Ecto neural progenitor cell (in vitro differentiated cells): ENCODE data around the gene FRMD4B.

Source experiments
- DNase-seq: peaks from one replicate; pipeline ENCODE4 v3.0.0-alpha.2; 2018; ENCODE audit warnings: low spot score

FRMD4B gene

DNA sequence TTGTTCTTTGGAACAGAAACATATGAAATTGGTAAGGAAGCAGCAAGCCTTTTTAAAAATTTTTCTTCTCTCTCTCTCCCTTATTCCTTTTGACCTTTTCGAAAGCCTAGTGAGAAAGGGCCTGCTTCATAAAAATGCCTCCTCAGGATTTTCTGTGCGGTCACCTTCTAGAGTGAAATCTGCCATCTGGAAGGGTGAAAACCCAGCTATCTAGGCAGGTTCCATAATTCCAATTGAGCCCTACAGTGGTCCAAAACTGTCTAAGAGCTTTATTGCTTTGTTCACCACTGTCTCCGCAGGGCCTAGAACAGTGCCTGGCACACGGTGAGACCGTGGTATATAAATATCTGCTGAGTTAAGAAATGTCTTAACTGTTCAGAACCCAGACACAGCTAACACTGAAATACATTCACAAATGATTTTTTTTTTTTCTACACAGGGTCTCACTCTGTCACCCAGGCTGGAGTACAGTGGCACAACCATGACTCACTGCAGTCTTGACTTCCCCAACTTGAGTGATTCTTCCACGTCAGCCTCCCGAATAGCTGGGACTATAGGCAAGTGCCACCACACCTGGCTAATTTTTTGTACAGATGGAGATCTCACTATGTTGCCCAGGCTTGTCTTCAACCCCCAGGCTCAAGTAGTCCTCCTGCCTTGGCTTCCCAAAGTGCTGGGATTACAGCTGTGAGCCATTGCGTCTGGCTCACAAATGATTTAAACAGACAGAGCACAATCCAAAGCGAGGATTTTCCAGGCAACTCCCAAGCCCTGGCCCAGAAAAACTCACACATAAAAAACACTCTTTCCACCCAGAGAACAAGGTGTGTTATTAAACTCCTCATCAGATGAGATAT is 64.4 kb downstream of the FRMD4B start:
- no peak for DNase-seq

DNA sequence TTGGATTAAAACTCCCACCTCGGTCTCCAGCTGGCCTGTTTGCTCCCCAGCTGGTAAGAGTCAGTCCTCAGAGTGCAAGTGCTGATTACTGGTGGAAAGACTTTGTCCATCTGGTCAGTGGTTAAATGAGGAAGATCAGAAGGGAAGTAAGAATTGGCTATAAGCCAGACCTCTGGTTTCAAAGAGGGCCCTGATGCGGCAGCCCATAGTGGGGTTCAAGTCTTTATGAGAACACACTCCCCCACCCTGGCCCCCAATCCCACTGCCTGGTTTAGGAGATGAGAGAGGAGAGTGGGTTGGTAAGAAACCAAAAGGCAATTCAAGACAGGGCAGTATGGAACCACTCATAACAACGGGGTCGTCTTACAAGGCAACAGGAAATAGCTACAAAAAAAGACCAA is 65.0 kb downstream of the FRMD4B start:
- no peak for DNase-seq

DNA sequence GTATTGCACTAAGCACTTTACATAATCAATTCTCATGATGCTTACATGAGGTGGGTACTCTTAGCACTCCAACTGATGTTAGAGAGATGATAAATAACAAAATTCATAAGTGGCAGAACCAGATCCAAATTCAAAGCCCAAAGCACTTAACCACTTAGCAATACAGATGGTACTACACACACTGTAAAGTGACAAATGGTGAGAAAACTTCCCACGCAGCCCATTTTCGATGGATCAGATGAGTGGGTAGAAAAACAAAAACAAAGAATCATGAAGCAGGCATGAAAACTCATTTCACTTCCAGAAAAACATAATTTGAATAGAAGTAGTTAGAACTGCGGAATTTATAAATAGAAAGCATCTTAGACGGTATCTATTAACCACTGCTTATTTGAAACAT is 66.2 kb downstream of the FRMD4B start:
- DNase-seq, result no peak

DNA sequence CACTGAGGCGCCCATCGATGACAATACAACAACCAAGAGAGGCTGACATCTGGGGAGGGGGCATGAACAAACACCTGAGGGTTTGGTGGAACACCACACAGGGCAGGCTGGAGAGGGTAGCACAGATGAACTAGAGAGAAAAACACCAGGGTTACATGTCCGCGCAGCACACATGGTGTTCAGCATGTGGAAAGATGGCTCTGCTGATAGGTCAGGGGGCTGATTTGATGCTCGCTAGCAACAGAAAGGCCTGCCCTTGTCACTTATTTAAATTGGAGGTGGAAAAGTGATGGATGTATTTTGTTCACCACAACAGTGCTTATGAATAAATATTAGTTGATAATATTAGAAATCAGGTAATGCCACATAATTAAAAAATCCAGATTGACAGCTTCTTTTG is 67.5 kb downstream of the FRMD4B start:
- no peak for DNase-seq

GRCh38 chr3:69313251-69313650 is 72.6 kb downstream of the FRMD4B start:
- DNase-seq, result no peak

DNA sequence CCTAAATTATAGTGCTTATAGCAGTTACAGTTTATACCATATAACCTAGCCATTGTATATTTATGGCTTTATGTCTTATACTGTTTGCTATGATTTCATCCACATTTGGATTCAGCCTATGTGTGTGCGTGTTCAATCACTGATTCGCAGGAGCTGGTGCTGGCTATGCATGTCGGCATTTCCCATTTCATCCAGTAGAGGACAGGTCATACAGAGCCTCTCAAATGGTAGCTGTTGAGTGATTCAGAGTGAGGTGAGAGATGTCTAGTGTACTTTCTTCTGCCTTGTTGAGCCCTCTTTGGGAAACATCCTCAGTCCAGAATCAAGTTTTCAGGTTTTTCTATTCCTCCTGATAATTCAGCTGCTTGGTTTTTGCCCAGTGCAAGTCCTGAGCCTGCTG is 76.1 kb downstream of the FRMD4B start:
- DNase-seq, result no peak

GRCh38 chr3:69306239-69307185 is 79.4 kb downstream of the FRMD4B start:
- peak; percentile 66 for DNase-seq

GRCh38 chr3:69305011-69305410 is 80.9 kb downstream of the FRMD4B start:
- DNase-seq, result no peak

DNA sequence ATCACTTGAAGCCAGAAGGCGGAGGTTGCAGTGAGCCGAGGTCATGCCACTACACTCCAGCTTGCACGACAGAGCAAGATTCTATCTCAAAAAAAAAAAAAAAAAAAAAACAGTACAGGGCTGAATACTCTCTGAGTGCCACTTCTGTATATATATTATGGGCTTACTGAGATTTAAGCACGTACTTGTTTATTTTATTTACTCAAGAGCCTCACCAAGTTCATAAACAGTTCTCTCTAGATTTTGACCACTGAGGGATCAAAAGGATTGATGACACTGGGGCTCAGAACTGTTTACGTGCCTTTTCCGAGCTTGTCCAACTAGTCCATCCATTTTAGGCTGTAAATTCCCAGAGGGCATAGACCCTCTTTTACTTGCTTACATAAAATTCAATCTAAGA is 81.5 kb downstream of the FRMD4B start:
- no peak for DNase-seq

DNA sequence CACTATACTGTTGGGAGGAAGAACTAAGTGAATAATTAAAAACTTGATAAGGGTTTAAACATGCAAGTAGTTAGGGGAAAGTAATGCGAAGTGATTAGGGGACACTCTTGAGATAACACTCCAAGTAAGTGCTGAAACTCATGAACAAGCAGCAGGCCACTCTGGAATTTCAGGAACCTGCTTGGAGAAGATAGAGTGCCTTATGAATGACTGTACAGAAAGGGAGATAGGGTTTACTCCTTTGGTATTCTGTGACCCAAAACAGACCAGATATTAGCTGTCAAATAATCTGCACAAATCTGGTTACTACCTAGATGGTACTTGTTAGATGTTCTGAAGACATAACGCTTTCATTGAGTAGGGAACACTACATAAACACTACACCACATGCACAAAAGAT is 85.6 kb downstream of the FRMD4B start:
- no peak for DNase-seq

- no peak for DNase-seq
These were observed 86.5 kb downstream of the FRMD4B start for GRCh38 chr3:69299344-69299743.

- DNase-seq, result no peak
These were observed 88.4 kb downstream of the FRMD4B start for GRCh38 chr3:69297501-69297900.

DNA sequence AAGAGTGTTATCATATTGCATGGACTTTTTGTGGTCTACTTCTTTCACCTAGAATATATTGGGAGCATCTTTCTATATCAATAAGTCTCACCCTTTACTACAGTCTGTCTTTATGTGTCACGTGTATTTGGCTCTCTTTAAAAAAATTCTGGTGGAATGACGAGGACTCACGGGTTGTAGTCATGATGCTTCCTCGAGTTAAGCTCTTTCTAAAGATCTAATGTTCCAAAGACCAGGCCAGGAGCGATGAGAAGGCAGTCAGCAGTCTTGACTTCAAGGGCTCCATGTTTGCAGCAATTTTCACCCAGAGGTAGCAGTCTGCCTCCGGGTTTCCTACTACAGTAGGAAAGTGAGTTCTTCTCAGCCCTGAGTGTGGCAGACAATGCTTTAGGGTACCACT is 88.9 kb downstream of the FRMD4B start:
- DNase-seq, result no peak

DNA sequence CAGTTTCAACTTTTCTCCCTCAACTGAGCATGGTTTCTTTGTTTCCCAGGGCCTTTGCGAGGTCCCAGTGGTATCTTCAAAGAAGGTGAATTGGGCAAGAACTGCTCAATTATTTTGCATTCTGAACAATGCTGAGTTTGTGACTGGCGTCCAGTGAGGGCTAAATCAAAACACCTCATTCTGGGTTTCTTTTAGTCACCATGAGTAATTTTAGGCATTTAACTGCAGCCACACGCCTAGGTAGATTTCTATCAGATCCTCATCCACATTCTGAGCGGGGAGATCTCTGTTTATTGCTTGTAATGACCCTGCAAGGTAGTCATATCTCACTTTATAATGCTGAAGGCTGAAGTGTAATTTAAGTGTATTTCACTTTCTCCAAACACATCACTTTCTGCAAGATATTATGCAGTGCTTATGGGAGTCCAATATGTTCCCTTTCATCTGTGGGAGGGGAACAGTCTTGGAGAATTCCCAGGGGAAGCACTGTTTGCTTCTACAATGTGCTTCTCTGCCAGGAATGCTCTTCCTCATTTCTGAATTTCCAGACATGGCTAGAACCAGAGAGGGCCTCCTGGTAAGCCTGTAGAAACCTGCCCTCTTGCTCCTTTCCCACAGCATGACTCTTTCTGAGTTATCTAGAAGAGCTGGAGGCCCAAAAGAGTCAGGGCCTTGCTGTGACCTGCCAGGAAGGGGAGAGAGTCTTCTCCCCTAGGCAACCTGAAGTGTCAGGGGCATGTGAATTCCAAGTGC is 91.7 kb downstream of the FRMD4B start:
- DNase-seq, result no peak

GRCh38 chr3:69292959-69293574 is 92.8 kb downstream of the FRMD4B start:
- no peak for DNase-seq

GRCh38 chr3:69292185-69292584 is 93.7 kb downstream of the FRMD4B start:
- DNase-seq, result no peak

- DNase-seq, result no peak
These were observed 95.5 kb downstream of the FRMD4B start for GRCh38 chr3:69290430-69290829.

- DNase-seq, result no peak
These were observed 95.9 kb downstream of the FRMD4B start for GRCh38 chr3:69290006-69290405.

DNA sequence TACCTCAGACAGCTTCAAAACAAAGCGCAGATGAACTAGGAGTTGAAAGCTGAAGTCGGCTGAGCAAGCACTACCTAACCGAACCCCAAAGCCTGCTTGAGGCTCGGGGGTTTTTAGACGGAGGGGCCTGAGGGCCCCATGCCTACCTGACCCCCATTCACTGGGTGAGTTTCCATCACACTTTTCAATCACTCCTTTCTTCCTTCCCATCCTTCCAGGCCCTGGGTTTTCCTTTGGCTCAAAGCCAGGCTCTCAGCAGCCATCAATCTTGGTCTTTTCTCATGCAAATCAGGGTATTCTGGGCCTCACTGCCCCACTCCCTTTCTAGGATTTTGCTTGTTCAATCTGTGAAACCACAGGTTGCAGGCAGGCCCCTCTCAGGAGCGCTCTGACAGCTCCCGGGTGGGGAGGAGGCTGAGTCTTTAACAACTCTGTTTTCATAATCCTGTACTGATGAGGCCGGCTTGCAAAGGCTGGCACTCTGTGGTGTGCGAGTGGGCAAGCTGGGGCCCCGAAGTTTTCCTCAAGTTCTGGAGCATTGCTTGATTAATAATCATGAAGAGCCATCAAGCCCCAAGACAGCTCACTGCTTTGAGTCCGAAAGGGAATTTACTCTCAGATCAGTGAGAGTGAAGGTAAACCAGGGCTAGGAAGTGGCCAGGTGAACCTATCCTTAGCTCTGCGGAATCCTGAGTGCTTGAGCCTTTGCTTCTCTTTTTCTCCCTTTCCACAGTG is 97.6 kb downstream of the FRMD4B start:
- peak; percentile 77 for DNase-seq

DNA sequence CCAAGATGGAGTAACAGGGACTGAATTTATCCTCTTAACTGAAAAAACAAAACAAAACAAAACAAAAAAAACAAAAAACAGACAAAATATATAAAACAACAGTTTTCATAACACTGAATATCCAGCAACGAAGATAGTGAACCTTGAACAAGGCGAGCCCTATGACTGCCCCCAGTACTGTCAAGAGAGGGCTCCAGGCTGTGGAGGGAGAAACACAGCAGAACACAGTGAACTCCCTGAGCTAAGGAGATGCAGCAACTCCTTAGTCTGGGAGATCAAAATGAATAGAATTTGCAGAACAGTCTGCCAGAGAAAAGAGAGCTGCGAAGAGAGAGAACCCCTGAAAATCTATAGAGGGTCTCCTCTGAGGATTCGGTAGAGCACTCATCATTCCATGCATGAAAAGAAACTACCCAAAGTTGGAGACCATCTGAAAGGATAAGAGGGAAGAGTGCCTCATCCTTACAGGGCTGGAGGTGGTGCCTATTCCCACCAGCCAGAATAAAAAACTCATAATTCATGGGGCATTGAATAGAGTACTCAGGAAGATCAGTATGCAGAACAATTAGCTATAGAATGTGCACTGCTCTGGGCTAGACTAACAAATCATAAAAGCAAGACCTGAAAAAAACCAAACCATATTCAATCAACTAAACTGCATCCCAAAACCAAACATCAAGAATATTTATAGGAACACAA is 101.8 kb downstream of the FRMD4B start:
- no peak for DNase-seq

DNA sequence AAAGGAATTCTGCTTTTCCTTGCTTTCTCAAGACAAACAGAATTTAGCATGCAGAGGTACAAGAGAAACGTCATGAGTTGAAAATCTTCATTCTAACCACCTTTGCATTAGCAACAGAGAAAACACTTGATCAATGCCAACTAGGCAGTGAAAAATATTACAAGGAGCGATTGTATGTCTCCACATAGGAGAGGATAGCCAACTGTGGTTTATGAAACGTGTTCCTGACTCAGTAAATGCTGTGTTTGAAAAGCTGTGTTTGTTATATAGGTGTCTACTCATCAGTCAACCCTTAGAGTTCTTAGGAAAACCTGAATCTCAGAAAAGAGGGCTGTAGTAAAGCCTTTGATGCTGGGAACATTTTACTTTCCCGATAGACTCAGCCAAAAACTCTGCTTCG is 102.4 kb downstream of the FRMD4B start:
- no peak for DNase-seq
